Neuronal stem cell (in vitro differentiated cells): ENCODE results near the gene ANXA3.
A peak's percentile ranks its signal among the peaks of the same experiment; 100 is the strongest.
"Not testable (repeated sequence)": the region's sequence is repeated elsewhere in the genome, so short reads cannot be mapped to it uniquely, and the experiment has no call there.

Experiments used
- DNase-seq: peaks from one replicate; pipeline ENCODE4 v3.0.0-alpha.2; 2013; ENCODE audit warnings: low spot score
- H2AFZ ChIP-seq: one replicate; pipeline ENCODE4 v1.6.1; 2013; ENCODE audit warnings: mild to moderate bottlenecking, low read length, inconsistent platforms
- H2AK5ac ChIP-seq: 2 replicates; pipeline ENCODE4 v1.6.1; 2013; ENCODE audit warnings: low read depth, mild to moderate bottlenecking, inconsistent platforms, low read length, moderate library complexity, mixed read lengths
- H2BK120ac ChIP-seq: 2 replicates; pipeline ENCODE4 v1.6.1; 2013; ENCODE audit warnings: low read depth, mild to moderate bottlenecking, inconsistent platforms, low read length, moderate library complexity, mixed read lengths
- H2BK12ac ChIP-seq: one replicate; pipeline ENCODE4 v1.6.1; 2013; ENCODE audit warnings: low read length, inconsistent platforms
- H2BK15ac ChIP-seq: 2 replicates; pipeline ENCODE4 v1.6.1; 2013; ENCODE audit warnings: mild to moderate bottlenecking, low read length, inconsistent platforms, mixed read lengths
- H2BK5ac ChIP-seq: one replicate; pipeline ENCODE4 v1.6.1; 2013; ENCODE audit warnings: inconsistent platforms, mild to moderate bottlenecking, low read length, moderate library complexity
- H3K14ac ChIP-seq: one replicate; pipeline ENCODE4 v1.6.1; 2013; ENCODE audit warnings: low read length, inconsistent platforms
- H3K18ac ChIP-seq: 2 replicates; pipeline ENCODE4 v1.6.1; 2013; ENCODE audit warnings: low read length, inconsistent platforms
- H3K23ac ChIP-seq: 2 replicates; pipeline ENCODE4 v1.6.1; 2013; ENCODE audit warnings: low read depth, mild to moderate bottlenecking, mixed read lengths, low read length, inconsistent platforms; ENCODE audit not compliant: poor library complexity
- H3K27ac ChIP-seq: replicated peaks from 3 replicates; pipeline ENCODE4 v1.5.1; 2013; ENCODE audit warnings: low read length, inconsistent platforms
- H3K27me3 ChIP-seq, 3 experiments: 2 replicates each; pipeline ENCODE4 v1.6.1; 2013; ENCODE audit warnings: low read length in 3 of 3, mild to moderate bottlenecking in 2 of 3, inconsistent platforms in 1 of 3, low read depth in 1 of 3, mixed read lengths in 1 of 3, moderate library complexity in 1 of 3; ENCODE audit not compliant: control insufficient read depth in 3 of 3, insufficient read depth in 3 of 3
- H3K36me3 ChIP-seq, 2 donors: replicated peaks in 1 of 2; 2 replicates each; pipeline ENCODE4 v1.6.1; 2013; ENCODE audit warnings: low read length in 2 of 2; ENCODE audit not compliant: control insufficient read depth in 2 of 2, insufficient read depth in 2 of 2
- H3K4ac ChIP-seq: 2 replicates; pipeline ENCODE4 v1.6.1; 2013; ENCODE audit warnings: inconsistent platforms, mild to moderate bottlenecking, low read length, moderate library complexity
- H3K4me1 ChIP-seq, 2 donors: 1 replicate in 1 of 2; 2 replicates in 1 of 2; pipeline ENCODE4 v1.6.1; 2013; ENCODE audit warnings: low read length in 2 of 2, low read depth in 1 of 2; ENCODE audit not compliant: control insufficient read depth in 2 of 2, insufficient read depth in 1 of 2
- H3K4me2 ChIP-seq: one replicate; pipeline ENCODE4 v1.6.1; 2013; ENCODE audit warnings: mild to moderate bottlenecking, low read length, inconsistent platforms; ENCODE audit not compliant: insufficient read depth, poor library complexity, severe bottlenecking
- H3K4me3 ChIP-seq, 2 donors: 2 replicates each; pipeline ENCODE4 v1.5.1; 2013; ENCODE audit warnings: low read length in 2 of 2, mild to moderate bottlenecking in 2 of 2, inconsistent platforms in 1 of 2, moderate library complexity in 1 of 2
- H3K79me1 ChIP-seq: one replicate; pipeline ENCODE4 v1.6.1; 2013; ENCODE audit warnings: low read depth, mild to moderate bottlenecking, inconsistent platforms, low read length, moderate library complexity
- H3K9ac ChIP-seq: one replicate; pipeline ENCODE4 v1.6.1; 2013; ENCODE audit warnings: mild to moderate bottlenecking, low read depth, low read length, inconsistent platforms; ENCODE audit not compliant: poor library complexity
- H3K9me3 ChIP-seq, 2 donors: replicated peaks in 1 of 2; 2 replicates each; pipeline versions ENCODE3 to v1.6.1; 2013; ENCODE audit warnings: low read length in 2 of 2, mild to moderate bottlenecking in 2 of 2, inconsistent platforms in 1 of 2, low read depth in 1 of 2, mixed read lengths in 1 of 2, moderate library complexity in 1 of 2; ENCODE audit not compliant: control insufficient read depth in 2 of 2, insufficient read depth in 1 of 2
- H4K8ac ChIP-seq: one replicate; pipeline ENCODE4 v1.6.1; 2013; ENCODE audit warnings: low read depth, mild to moderate bottlenecking, inconsistent platforms, low read length, moderate library complexity
- H4K91ac ChIP-seq: one replicate; pipeline ENCODE4 v1.6.1; 2013; ENCODE audit warnings: low read length, low read depth, mild to moderate bottlenecking, inconsistent platforms; ENCODE audit not compliant: poor library complexity
- WGBS, 2 donors: extraction: QIAGEN DNeasy Blood & Tissue Kit; methylation state at CpG; one replicate each; pipeline ENCODE4 v1.1.7; 2013; ENCODE audit warnings: missing lambda C conversion rate in 2 of 2, mixed read lengths in 1 of 2; ENCODE audit not compliant: insufficient read length in 2 of 2, insufficient replicate concordance in 1 of 2; ENCODE audit errors: extremely low coverage in 2 of 2; 5-methylcytosine and 5-hydroxymethylcytosine counted together

Gene ANXA3

GRCh38 chr4:78547899-78548298 lies 3.7 kb upstream of the ANXA3 start:
- not testable (repeated sequence) for H3K36me3 ChIP-seq, H3K9ac ChIP-seq, H2BK120ac ChIP-seq, DNase-seq, H4K8ac ChIP-seq, H3K23ac ChIP-seq, H3K18ac ChIP-seq, H2AK5ac ChIP-seq, H3K4ac ChIP-seq, H2BK5ac ChIP-seq, H3K14ac ChIP-seq, H2AFZ ChIP-seq, H2BK12ac ChIP-seq, H2BK15ac ChIP-seq, H3K4me3 ChIP-seq, H3K4me2 ChIP-seq, H3K79me1 ChIP-seq, H3K27ac ChIP-seq, H4K91ac ChIP-seq, H3K9me3 ChIP-seq
- WGBS, 2 donors = no CpG with 5 or more reads among the region's 28 CpGs
- peaks cover 0 to 46% (median 4%) of the 10 kb centered on the region in 3 experiments for H3K27me3 ChIP-seq
- peaks cover 3 to 18% of the 10 kb centered on the region in 2 donors for H3K4me1 ChIP-seq

GRCh38 chr4:78548889-78549288 lies 2.7 kb upstream of the ANXA3 start:
- not testable (repeated sequence) for H4K8ac ChIP-seq, H2BK15ac ChIP-seq, H3K4me2 ChIP-seq, H4K91ac ChIP-seq, H3K9me3 ChIP-seq, H3K36me3 ChIP-seq, H2BK5ac ChIP-seq, H2BK120ac ChIP-seq, H3K27ac ChIP-seq, H3K4me1 ChIP-seq, H3K23ac ChIP-seq, H2AFZ ChIP-seq, DNase-seq, H3K79me1 ChIP-seq, H3K4me3 ChIP-seq, H3K9ac ChIP-seq, H3K4ac ChIP-seq, H2AK5ac ChIP-seq, H3K14ac ChIP-seq, H3K18ac ChIP-seq, H2BK12ac ChIP-seq
- WGBS, 2 donors = no CpG with 5 or more reads among the region's 4 CpGs
- H3K27me3 ChIP-seq = peaks cover 0 to 51% (median 4%) of the 10 kb centered on the region in 3 experiments

GRCh38 chr4:78552389-78553042 lies 946 bp downstream of the ANXA3 start:
- Histone ChIP-seq H3K9ac (no peak overlapping the region), H2AK5ac (no peak overlapping the region), H2BK12ac (no peak overlapping the region), H2AFZ (peak overlapping the region; percentile 97), H3K18ac (no peak overlapping the region), H3K9me3 (no peaks in the 10 kb centered on the region), H3K4me2 (no peak overlapping the region), H4K91ac (no peak overlapping the region), H2BK15ac (no peak overlapping the region), H4K8ac (no peak overlapping the region), H3K79me1 (no peaks in the 10 kb centered on the region), H2BK120ac (no peak overlapping the region), H3K14ac (no peak overlapping the region), H2BK5ac (no peak overlapping the region), H3K4ac (no peak overlapping the region), H3K27ac (no peak overlapping the region), H3K4me3 (no peak overlapping the region), H3K4me1 (peaks cover 0 to 6% of the 10 kb centered on the region in 2 donors), H3K27me3 (peaks cover 0 to 42% (median 4%) of the 10 kb centered on the region in 3 experiments), H3K23ac (no peak overlapping the region), H3K36me3 (no peaks in the 10 kb centered on the region)
- no CpG with 5 or more reads among the region's 10 CpGs for WGBS, 2 donors
- no peak for DNase-seq

GRCh38 chr4:78553043-78553396 lies 1.4 kb downstream of the ANXA3 start:
- Histone ChIP-seq H3K9me3 (no peaks in the 10 kb centered on the region), H3K79me1 (no peaks in the 10 kb centered on the region), H2AK5ac (no peak overlapping the region), H2BK15ac (no peak overlapping the region), H2AFZ (no peak overlapping the region), H3K4me2 (no peak overlapping the region), H3K36me3 (no peaks in the 10 kb centered on the region), H3K14ac (no peak overlapping the region), H3K27ac (no peak overlapping the region), H3K4ac (no peak overlapping the region), H3K4me3 (no peak overlapping the region), H4K8ac (no peak overlapping the region), H3K18ac (no peak overlapping the region), H2BK12ac (no peak overlapping the region), H4K91ac (no peak overlapping the region), H3K4me1 (peaks cover 0 to 6% of the 10 kb centered on the region in 2 donors), H2BK120ac (no peak overlapping the region), H3K23ac (no peak overlapping the region), H3K9ac (no peak overlapping the region), H3K27me3 (peaks cover 0 to 42% (median 4%) of the 10 kb centered on the region in 3 experiments), H2BK5ac (no peak overlapping the region)
- DNase-seq = no peak
- WGBS, 2 donors = no CpG with 5 or more reads among the region's 3 CpGs
